ENCODE data around the gene SLC27A3. TPM values are rescaled to one million over a fixed set of nuclear protein-coding genes. Genes with fewer than 3 reads are reported as not detected.
"Not testable (repeated sequence)": the region's sequence is repeated elsewhere in the genome, so short reads cannot be mapped to it uniquely, and the experiment has no call there.

Gene SLC27A3
- total RNA-seq, 1 donor, result 13.8 TPM

- no peak for DNase-seq (ENCODE audit: insufficient read length, low spot score, missing footprints)
Observed at GRCh38 chr1:153764310-153764709, 10.9 kb upstream of the SLC27A3 start.

GRCh38 chr1:153766663-153767062 is 8.5 kb upstream of the SLC27A3 start:
- H3K4me1 ChIP-seq (ENCODE audit: insufficient read depth, low read length); H3K27me3 ChIP-seq (ENCODE audit: insufficient read depth, low read length); H3K79me2 ChIP-seq (ENCODE audit: insufficient read depth, low read length); DNase-seq (ENCODE audit: insufficient read length, low spot score, missing footprints); H2AFZ ChIP-seq (ENCODE audit: low read length); H3K4me2 ChIP-seq (ENCODE audit: insufficient read depth, low read length); H4K20me1 ChIP-seq (ENCODE audit: insufficient read depth, low read length); H3K9me3 ChIP-seq (ENCODE audit: low read depth, low read length); H3K27ac ChIP-seq (ENCODE audit: low read depth, low read length); H3K4me3 ChIP-seq (ENCODE audit: insufficient read depth, low read length): not testable (repeated sequence)
- H3K36me3 ChIP-seq (ENCODE audit: insufficient read depth, low read length), result peaks cover 72% of the 10 kb centered on the region

More at GRCh38 chr1:153764310-153764709, 10.9 kb upstream of the SLC27A3 start:
- peaks cover 72% of the 10 kb centered on the region for H3K36me3 ChIP-seq (ENCODE audit: insufficient read depth, low read length)
- H3K27me3 ChIP-seq (ENCODE audit: insufficient read depth, low read length), result no peaks in the 10 kb centered on the region
- H4K20me1 ChIP-seq (ENCODE audit: insufficient read depth, low read length), result no peaks in the 10 kb centered on the region
- no peaks in the 10 kb centered on the region for H3K9me3 ChIP-seq (ENCODE audit: low read depth, low read length)
- no peak overlapping the region for H2AFZ ChIP-seq (ENCODE audit: low read length)
- H3K79me2 ChIP-seq (ENCODE audit: insufficient read depth, low read length), result no peaks in the 10 kb centered on the region
- H3K4me3 ChIP-seq (ENCODE audit: insufficient read depth, low read length), result no peak overlapping the region
- no peak overlapping the region for H3K4me2 ChIP-seq (ENCODE audit: insufficient read depth, low read length)
- no peak overlapping the region for H3K27ac ChIP-seq (ENCODE audit: low read depth, low read length)
- no peak for TF ChIP-seq CTCF (IDR thresholded peaks at IDR 0.05; ENCODE audit: extremely low read depth, low read depth, low read length)
- peaks cover 4% of the 10 kb centered on the region for H3K4me1 ChIP-seq (ENCODE audit: insufficient read depth, low read length)

GRCh38 chr1:153767519-153767918 is 7.7 kb upstream of the SLC27A3 start:
- Histone ChIP-seq H3K27me3 (ENCODE audit: insufficient read depth, low read length) (no peaks in the 10 kb centered on the region), H2AFZ (ENCODE audit: low read length) (no peak overlapping the region), H3K27ac (ENCODE audit: low read depth, low read length) (no peak overlapping the region), H3K4me2 (ENCODE audit: insufficient read depth, low read length) (no peak overlapping the region), H3K9me3 (ENCODE audit: low read depth, low read length) (no peaks in the 10 kb centered on the region), H3K79me2 (ENCODE audit: insufficient read depth, low read length) (no peaks in the 10 kb centered on the region), H3K36me3 (ENCODE audit: insufficient read depth, low read length) (peaks cover 79% of the 10 kb centered on the region), H3K4me3 (ENCODE audit: insufficient read depth, low read length) (no peak overlapping the region), H3K4me1 (ENCODE audit: insufficient read depth, low read length) (no peaks in the 10 kb centered on the region), H4K20me1 (ENCODE audit: insufficient read depth, low read length) (no peaks in the 10 kb centered on the region)
- TF ChIP-seq CTCF (IDR thresholded peaks at IDR 0.05; ENCODE audit: extremely low read depth, low read depth, low read length), result no peak
- DNase-seq (ENCODE audit: insufficient read length, low spot score, missing footprints), result no peak

- no peak for TF ChIP-seq CTCF (IDR thresholded peaks at IDR 0.05; ENCODE audit: extremely low read depth, low read depth, low read length)
- Histone ChIP-seq H3K27ac (ENCODE audit: low read depth, low read length) (no peak overlapping the region), H3K27me3 (ENCODE audit: insufficient read depth, low read length) (no peaks in the 10 kb centered on the region), H3K79me2 (ENCODE audit: insufficient read depth, low read length) (no peaks in the 10 kb centered on the region), H3K4me1 (ENCODE audit: insufficient read depth, low read length) (peaks cover 6% of the 10 kb centered on the region), H4K20me1 (ENCODE audit: insufficient read depth, low read length) (no peaks in the 10 kb centered on the region), H3K36me3 (ENCODE audit: insufficient read depth, low read length) (peaks cover 76% of the 10 kb centered on the region), H3K4me2 (ENCODE audit: insufficient read depth, low read length) (no peak overlapping the region), H3K9me3 (ENCODE audit: low read depth, low read length) (no peaks in the 10 kb centered on the region), H2AFZ (ENCODE audit: low read length) (no peak overlapping the region), H3K4me3 (ENCODE audit: insufficient read depth, low read length) (no peak overlapping the region)
- DNase-seq (ENCODE audit: insufficient read length, low spot score, missing footprints), result peak; percentile 31
Observed at GRCh38 chr1:153768316-153769181, 6.7 kb upstream of the SLC27A3 start.

All from osteoblast (primary cell).